ENCODE results near the gene CDH4.

The CDH4 gene

DNA sequence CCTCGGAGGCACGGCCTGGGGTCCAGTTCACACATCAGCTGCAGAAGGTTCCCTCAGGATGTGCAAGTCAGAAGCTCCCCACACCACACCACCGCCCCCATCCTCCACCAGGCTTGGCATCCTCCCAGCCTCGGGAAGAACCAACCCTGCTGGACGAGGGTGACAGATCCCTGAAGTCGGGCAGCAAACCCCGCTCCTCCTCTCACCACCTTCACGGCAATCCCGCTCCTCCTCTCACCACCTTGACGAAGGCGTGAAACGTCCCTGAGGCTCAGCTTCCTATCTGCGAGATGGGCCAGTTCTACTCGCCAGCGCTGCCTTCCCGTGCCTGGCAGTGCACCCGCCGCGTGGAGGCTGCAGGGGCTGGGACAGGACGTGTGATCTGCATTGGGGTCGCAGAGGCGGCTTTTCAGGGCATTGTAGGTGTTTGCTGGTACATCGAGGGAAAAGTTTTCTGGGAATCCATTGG, 486.6 kb downstream of the CDH4 start:
- DNase-seq (no peak), ATAC-seq (ENCODE audit: insufficient read depth, low read depth) (no peak)
- no peaks in the 10 kb centered on the region for H3K79me2 ChIP-seq (ENCODE audit: insufficient read depth, low read length)

DNA sequence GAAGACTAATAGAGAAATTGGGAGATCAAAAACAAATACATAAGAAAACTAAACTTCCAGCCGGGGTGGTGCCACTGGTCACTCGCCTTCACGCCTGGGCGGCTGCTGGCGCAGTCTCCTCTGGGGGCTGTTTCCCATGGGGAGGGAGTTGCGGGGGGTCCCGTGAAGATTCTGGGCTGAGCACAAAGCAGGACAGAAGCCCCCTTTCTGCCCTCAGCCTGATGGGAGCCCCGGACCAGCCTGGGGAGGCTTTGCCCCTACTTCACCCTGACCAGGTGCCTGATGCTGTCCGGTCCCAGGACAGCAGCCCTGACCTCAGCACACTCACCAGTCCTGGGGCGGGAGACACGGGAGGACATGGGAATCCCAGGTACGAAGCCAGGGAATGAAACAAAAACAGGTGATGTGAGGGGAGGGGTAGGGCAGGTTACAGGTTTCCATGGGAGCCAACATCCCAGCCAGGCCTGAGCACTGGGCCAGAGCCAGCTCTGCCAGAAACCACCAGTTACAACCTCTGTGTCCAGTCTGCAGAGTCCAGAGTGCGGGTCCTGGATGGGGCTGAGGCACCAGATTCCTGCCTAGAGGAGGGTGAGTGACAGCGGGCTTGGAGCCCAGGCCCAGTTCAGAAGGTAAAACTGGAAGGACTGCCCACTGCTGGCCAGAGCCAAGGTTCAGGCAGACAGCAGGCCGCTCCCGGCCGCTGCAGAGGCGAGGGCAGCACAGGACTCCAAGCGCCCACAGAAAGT, 487.2 kb downstream of the CDH4 start:
- H3K9ac ChIP-seq (ENCODE audit: low read depth, low read length): no peak overlapping the region
- peaks cover 6% of the 10 kb centered on the region for H4K20me1 ChIP-seq (ENCODE audit: insufficient read depth, low read length)
- TF ChIP-seq EZH2 (IDR thresholded peaks at IDR 0.05; ENCODE audit: borderline replicate concordance, low read depth, low read length, severe bottlenecking): no peak
- TF ChIP-seq, protein P1, sequence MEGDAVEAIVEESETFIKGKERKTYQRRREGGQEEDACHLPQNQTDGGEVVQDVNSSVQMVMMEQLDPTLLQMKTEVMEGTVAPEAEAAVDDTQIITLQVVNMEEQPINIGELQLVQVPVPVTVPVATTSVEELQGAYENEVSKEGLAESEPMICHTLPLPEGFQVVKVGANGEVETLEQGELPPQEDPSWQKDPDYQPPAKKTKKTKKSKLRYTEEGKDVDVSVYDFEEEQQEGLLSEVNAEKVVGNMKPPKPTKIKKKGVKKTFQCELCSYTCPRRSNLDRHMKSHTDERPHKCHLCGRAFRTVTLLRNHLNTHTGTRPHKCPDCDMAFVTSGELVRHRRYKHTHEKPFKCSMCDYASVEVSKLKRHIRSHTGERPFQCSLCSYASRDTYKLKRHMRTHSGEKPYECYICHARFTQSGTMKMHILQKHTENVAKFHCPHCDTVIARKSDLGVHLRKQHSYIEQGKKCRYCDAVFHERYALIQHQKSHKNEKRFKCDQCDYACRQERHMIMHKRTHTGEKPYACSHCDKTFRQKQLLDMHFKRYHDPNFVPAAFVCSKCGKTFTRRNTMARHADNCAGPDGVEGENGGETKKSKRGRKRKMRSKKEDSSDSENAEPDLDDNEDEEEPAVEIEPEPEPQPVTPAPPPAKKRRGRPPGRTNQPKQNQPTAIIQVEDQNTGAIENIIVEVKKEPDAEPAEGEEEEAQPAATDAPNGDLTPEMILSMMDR (IDR thresholded peaks at IDR 0.05; ENCODE audit: borderline replicate concordance, extremely low read depth, low read length, poor library complexity, severe bottlenecking): no peak
- ATAC-seq (ENCODE audit: insufficient read depth, low read depth) (no peak), DNase-seq (no peak)
- no peak overlapping the region for H2AFZ ChIP-seq (ENCODE audit: low read depth, low read length)
- no peak overlapping the region for H3K27ac ChIP-seq (ENCODE audit: low read length)
- H3K36me3 ChIP-seq (ENCODE audit: insufficient read depth, low read length): no peaks in the 10 kb centered on the region
- peaks cover 8% of the 10 kb centered on the region for H3K27me3 ChIP-seq (ENCODE audit: insufficient read depth, low read length, poor library complexity)
- no peaks in the 10 kb centered on the region for H3K9me3 ChIP-seq (ENCODE audit: insufficient read depth, low read length, severe bottlenecking)
- no peaks in the 10 kb centered on the region for H3K4me1 ChIP-seq (ENCODE audit: insufficient read depth, low read length)
- H3K4me2 ChIP-seq (ENCODE audit: insufficient read depth, low read length): no peak overlapping the region
- H3K4me3 ChIP-seq (ENCODE audit: low read depth in 1 of 2, low read length in 2 of 2): no peak overlapping the region
- H3K79me2 ChIP-seq (ENCODE audit: insufficient read depth, low read length): no peaks in the 10 kb centered on the region

More for the DNA sequence above, 486.6 kb downstream of the CDH4 start:
- H3K27ac ChIP-seq (ENCODE audit: low read length): no peak overlapping the region
- no peak overlapping the region for H3K9ac ChIP-seq (ENCODE audit: low read depth, low read length)
- no peaks in the 10 kb centered on the region for H3K4me1 ChIP-seq (ENCODE audit: insufficient read depth, low read length)
- peaks cover 14% of the 10 kb centered on the region for H3K27me3 ChIP-seq (ENCODE audit: insufficient read depth, low read length, poor library complexity)
- no peak overlapping the region for H2AFZ ChIP-seq (ENCODE audit: low read depth, low read length)
- H3K9me3 ChIP-seq (ENCODE audit: insufficient read depth, low read length, severe bottlenecking): no peaks in the 10 kb centered on the region
- no peak overlapping the region for H3K4me3 ChIP-seq (ENCODE audit: low read depth in 1 of 2, low read length in 2 of 2)
- H3K4me2 ChIP-seq (ENCODE audit: insufficient read depth, low read length): no peak overlapping the region
- H4K20me1 ChIP-seq (ENCODE audit: insufficient read depth, low read length): peaks cover 6% of the 10 kb centered on the region
- H3K36me3 ChIP-seq (ENCODE audit: insufficient read depth, low read length): no peaks in the 10 kb centered on the region
- TF ChIP-seq, protein P1 (IDR thresholded peaks at IDR 0.05; ENCODE audit: borderline replicate concordance, extremely low read depth, low read length, poor library complexity, severe bottlenecking): no peak
- no peak for TF ChIP-seq EZH2 (IDR thresholded peaks at IDR 0.05; ENCODE audit: borderline replicate concordance, low read depth, low read length, severe bottlenecking)

DNA sequence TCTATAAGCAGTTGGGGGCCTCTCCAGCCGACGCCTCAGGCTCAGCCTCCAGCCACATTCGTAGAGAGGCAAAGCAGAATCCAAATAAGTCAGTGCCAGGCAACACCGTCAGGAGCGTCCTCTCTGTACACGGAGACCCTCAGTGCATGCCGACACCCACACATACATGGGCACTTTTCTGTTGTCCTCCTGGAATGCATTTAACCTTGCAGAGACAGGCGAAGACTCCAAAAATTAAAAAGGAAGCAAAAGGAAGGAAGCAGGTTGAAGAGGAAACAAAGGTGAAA, 487.7 kb downstream of the CDH4 start:
- Histone ChIP-seq H3K79me2 (ENCODE audit: insufficient read depth, low read length) (no peaks in the 10 kb centered on the region), H3K27me3 (ENCODE audit: insufficient read depth, low read length, poor library complexity) (peaks cover 7% of the 10 kb centered on the region), H3K36me3 (ENCODE audit: insufficient read depth, low read length) (no peaks in the 10 kb centered on the region), H4K20me1 (ENCODE audit: insufficient read depth, low read length) (peaks cover 6% of the 10 kb centered on the region; the same call in 1 of the 2 replicates), H3K4me1 (ENCODE audit: insufficient read depth, low read length) (no peaks in the 10 kb centered on the region), H3K27ac (ENCODE audit: low read length) (no peak overlapping the region), H3K9me3 (ENCODE audit: insufficient read depth, low read length, severe bottlenecking) (no peaks in the 10 kb centered on the region), H3K4me2 (ENCODE audit: insufficient read depth, low read length) (no peak overlapping the region), H3K9ac (ENCODE audit: low read depth, low read length) (no peak overlapping the region), H3K4me3 (ENCODE audit: low read depth in 1 of 2, low read length in 2 of 2) (no peak overlapping the region), H2AFZ (ENCODE audit: low read depth, low read length) (no peak overlapping the region)
- no peak for TF ChIP-seq EZH2 (IDR thresholded peaks at IDR 0.05; ENCODE audit: borderline replicate concordance, low read depth, low read length, severe bottlenecking)
- TF ChIP-seq, protein P1 (IDR thresholded peaks at IDR 0.05; ENCODE audit: borderline replicate concordance, extremely low read depth, low read length, poor library complexity, severe bottlenecking): no peak
- DNase-seq: no peak
- no peak for ATAC-seq (ENCODE audit: insufficient read depth, low read depth)
